HG02870 (cell line): Measurements from ENCODE around the gene PCDH15.

Experiments used
- ATAC-seq: cut with Tn5 transposase; IDR thresholded peaks from one replicate; pipeline ENCODE4 v1.9.1; 2021; ENCODE audit warnings: mild to moderate bottlenecking, moderate library complexity; ENCODE audit not compliant: unreplicated experiment

PCDH15 gene

DNA sequence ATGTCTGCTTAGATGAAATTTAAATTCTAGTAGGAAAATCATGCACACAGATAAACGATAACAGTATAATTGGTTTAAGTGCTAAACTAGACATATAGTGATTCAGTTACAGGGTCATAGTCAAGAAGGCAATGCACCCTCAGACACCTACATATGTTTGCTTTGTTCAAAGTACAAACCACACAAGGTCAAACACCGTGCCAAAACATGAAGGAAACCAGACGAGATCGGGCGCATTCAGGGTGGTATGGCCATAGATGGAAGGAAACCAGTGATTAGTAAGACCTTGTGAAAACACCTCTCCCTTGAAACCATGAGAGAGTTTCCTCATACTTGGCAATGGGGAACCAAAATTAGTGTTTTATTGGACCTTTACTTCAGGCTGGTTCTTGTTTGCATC, 906.9 kb downstream of the PCDH15 start:
- ATAC-seq: no peak

DNA sequence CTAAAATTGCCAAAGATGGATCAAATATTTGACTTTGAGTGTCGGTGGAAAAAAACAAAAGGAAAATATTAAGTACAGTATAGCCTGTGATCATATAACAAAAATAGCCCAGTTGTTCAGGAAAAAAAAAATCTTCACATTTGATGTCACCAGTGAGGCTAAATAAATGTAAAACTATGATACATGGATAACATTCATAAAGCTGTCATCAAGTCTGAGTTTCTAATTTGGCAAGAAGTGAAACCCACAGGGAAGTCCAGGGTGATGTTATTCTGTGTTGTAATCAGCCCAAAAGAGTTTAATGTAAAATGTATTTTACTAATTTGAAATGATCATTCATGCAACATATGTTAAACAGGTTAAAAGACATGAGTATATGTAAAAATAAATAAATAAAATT, 908.0 kb downstream of the PCDH15 start:
- ATAC-seq: no peak

DNA sequence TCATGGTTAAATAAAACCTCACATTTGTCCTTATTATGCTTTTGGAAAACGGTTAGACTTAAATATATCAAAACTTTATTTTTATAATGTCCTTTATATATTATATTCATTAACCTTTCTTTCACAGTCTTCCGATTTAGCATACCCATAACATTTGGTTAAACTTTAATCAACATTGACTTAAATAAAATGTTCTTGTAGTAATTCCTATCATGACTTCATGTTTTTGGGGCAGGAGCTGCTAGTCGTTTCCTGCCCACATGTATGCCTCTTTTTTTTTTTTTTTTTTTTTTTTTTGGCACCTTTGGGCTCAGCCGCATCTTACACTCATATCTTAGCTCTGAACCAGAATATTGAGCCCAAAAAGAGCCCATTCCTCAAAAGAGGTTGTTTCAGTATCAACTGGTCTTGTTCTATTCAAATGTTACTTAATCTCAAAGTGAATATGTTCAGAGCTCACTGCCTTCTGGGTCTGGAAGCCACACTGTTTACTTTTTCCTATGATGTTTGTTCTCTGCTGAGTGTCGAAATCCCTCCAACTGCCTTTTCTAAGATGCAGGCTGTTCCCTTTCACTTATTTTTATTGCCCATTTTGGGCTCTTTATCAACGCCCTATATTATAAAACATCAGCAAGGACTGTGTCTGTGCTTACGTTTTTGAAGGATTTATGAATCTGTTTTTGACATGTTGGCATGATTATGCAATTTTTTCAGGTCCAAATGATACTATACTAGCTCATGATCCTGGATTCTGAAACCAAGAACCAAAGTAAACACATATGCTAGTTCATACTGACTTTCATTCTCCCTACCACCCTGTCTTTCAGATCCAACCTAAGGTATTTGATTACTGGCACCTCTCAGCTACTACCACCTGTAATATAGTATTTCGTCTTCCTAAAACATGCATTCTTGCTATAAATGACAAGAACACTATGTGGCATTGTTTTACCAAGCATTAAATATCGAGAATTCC, 914.4 kb downstream of the PCDH15 start:
- ATAC-seq: no peak

DNA sequence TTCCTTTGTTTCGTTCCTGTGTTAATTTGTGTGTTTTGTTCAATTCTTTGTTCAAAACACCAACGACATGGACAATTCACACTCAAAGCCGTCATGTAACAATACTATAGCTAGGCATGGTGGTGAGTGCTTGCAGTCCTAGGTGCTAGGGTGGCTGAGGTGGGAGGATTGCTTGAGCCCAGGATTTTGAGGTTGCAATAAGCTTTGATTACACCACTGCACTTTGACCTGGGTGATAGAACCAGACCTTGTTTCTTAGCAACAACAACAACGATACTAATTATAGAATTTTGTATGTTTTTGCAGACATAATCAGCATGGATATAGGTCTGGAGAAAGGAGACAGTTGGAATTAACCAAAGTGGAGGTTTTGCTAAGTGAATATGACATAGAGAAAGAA, 936.2 kb downstream of the PCDH15 start:
- ATAC-seq: no peak

DNA sequence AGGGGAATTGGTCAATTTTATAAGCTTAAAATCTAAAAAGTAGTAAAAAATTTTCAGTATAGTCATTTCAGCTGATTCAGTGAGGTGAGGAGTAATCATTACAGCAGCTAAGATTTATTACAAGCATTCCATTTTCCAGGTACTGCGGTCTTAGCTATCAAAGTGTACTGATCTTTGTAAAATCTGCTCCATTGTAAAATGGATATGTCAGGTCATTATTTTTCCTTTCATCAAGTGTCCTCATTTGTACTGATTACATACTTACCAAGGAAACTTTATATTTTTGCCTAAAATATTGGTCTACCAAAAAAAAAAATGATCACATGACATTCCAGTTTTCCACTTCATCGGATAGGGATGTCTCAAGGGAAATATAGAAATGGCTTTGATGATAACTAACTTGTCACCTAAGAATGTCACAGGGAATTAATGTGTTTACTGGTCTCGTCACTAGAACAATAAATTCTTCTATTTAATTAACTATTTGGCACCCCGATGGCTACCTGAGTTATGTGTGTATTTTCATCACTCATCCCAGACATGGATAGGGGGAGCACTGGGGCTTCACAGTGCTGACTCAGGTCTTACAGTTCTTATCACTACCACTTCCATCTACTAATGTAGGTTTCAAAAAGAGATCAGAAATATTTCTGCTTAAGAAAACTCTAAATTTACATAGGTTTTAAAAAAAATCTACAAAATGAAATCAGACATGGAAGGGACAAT, 948.4 kb downstream of the PCDH15 start:
- ATAC-seq: no peak

DNA sequence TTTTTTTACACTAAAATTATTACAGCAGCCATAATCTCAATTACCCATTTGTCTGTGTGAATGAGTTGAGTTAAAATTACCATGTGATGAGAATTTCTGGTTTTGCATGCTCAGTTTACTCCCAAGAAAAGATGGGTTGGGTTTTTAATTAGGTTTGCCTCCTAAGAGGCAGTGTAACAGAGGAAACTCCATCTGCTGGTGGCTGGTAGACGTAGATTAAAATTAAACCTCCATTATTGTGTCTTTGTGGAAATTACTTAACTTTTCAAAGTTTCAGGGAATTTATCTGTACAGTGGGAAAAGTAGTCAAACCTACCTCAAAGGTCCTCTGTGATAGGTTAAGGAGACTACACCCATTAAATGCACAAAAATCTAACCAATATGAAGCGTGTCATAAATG, 954.2 kb downstream of the PCDH15 start:
- no peak for ATAC-seq

DNA sequence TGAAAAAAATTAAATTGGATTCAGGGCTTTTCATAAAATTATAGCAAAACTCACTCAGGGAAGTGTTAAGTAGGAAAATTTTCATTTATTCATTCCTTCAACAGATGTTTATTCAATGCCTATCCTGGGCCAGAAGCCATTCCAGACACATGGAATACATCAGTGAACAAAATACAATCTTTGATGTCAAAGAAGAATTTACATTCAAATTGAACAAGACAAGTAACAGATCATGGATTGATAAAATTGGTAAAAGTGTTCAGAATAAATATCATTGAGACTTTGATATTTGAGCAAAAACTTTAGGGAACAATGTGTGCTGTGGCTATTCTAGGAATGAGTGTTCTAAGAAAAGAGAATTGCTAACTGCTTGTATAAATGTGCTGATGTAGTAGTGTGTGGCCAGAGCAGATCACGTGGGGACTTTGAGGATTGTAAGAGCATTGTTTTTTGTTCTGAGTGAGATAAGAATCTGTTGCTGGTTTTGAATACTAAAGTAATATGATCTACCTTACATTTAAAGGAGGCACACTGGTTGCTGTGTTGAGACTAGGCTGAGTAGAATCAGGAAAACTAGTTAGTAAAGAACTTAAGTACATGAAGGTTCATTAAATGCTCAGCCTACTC, 957.2 kb downstream of the PCDH15 start:
- no peak for ATAC-seq

DNA sequence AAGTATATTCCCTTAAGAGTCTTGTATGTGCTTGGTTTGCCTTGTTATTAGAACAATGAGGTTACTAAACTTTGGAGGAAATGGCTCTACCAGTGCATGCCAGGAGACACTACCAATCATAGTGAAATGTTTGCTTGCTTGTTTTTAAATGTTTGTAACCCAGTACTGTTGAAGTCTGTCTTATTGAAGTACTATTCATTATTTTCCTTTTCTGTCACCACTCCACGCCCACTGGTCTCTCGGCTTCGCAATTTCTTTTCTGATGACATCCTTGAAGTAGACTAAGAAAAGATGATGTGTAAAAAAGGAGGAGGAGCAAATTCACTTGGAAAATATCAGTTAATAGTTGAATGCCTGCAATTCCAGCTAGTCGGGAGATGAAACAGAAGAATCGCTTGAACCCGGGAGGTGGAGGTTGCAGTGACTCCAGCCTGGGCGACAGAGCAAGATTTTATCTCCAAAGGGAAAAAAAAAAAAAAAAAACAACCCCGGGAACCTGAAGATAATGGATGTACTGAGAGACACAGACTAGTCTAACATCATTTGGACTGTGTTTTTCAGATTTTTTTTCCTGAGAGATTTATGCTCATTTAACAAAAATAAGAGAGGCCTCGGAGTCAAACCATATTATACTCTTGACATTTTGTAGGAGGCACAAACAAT, 959.4 kb downstream of the PCDH15 start:
- no peak for ATAC-seq

DNA sequence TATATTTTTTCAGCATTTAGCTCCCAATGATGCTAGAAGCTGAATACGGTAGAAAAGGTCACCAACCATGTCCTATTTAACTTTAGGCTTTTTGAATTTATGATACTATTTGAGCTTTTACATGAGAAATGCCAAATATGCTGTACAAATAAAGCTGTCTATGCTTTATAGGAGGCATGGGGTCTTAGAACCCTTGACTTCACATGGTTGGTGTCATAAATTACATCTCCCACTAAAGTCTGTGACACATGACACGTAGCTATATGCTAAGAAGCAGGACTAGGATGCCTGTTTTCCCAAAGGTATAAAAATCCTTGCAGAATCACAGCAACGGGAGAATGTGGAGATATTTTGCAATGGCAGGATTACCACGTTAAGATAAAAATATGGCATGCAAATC, 960.4 kb downstream of the PCDH15 start:
- no peak for ATAC-seq

DNA sequence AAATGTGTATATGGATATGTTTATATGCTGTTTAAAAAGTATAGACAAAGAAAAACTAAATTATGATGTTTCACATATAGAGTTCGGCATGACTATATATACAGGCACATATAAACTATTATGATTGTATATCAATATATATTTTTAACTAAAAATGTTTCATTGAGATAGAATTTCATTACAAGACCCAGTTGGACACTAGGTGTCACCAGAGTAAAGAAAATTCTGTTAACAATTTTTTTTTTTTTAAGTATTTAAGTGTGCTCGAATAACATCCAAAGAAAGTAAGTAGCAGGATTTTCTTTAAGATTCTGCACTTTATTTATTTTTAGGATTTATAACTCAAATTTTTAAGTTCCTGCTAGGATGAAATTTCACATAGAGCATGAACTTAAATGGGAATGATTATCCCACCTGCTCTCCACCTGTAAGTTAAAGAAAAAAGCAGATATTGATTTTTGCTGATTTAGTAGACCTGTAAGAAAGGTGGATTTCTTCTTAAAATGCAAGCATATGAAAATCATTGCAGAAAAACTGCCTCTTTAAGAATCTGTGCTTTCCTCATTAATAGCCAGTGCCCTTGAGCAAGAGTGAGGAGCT, 961.5 kb downstream of the PCDH15 start:
- no peak for ATAC-seq

DNA sequence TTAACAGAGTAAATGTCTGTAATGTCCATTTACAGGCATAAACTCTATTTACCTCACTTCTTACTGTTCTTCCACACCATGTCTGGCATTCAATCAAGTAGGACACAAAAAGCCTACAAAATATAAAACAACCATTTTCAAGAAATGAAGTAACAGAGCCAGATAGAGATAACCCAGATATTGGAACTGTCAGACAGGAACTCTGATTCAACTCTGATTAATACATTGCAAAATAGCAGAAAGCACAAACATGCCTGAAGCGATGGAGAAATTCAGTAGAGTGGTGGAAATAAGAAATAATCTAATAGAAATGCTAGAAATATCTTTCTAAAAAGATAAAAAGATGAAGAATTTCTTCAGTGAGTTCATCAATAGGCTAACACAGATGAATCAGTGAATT, 964.4 kb downstream of the PCDH15 start:
- ATAC-seq: no peak

DNA sequence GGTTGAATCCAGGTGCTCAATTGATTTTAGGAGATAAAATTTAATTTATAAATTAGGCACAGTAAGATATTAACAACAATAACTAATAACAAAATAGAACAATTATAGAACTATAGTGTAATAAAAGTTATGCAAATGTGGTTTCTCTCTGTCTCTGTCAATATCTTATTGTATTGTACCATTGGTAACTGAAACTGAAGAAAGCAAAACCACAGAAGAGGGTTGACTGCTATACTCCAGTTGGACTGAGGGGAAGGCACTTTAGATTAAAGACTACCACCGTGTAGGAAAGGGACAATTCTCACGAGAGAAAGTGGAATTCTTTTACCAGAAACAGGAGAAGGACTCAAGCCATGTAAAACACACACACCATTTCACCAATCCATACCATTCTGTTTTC, 967.1 kb downstream of the PCDH15 start:
- ATAC-seq: no peak

DNA sequence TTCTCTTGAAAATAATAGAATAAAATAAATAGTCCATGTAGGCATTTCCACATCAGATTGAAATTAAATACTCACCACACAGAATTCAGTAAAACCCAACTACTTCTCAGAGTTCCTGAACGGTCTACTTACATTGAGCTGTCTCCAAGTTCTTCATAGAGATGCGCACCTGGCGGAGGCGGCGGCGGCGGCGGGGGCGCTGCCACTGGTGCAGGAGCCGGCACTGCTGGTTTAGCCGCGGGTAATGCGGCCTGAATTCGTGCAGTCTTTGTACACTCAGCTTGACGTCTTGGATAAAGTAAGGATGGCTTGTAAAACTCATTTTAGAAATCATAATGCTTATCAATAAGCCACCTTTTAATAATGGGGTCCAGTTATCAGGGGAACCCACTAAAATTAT, 973.8 kb downstream of the PCDH15 start:
- ATAC-seq: no peak

DNA sequence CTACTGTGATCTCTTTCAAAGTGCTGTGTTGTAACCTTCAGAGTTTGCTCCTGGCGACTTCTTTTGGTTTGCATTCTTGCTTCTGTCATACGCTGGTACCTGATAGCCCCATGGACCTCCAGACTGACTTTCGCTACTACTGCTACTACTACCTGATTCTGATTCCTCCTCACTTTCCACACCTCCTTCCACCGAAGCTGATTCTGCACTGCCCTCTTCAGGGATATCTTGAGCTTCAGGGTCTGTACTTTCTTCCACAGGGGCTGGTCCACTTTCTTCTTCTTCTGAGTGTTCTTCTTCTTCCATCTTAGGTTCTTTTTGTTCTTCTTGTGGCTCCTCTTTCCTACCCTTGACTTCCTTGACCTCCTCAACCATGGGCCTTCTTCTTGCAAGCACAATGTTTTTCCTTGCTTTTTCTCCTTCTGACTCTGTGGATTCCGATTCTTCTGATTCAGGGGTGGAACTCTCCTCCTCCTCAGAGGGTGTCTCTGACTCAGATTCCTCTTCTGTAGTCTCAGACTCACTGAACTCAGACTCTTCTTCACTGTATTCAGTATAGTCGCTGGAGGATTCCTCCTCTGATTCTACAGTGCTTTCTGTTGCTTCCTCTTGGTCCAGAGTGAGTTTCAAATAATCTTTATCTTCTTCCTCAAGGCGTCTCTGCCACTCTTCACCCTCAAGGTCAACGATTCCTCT, 992.2 kb downstream of the PCDH15 start:
- ATAC-seq: no peak

DNA sequence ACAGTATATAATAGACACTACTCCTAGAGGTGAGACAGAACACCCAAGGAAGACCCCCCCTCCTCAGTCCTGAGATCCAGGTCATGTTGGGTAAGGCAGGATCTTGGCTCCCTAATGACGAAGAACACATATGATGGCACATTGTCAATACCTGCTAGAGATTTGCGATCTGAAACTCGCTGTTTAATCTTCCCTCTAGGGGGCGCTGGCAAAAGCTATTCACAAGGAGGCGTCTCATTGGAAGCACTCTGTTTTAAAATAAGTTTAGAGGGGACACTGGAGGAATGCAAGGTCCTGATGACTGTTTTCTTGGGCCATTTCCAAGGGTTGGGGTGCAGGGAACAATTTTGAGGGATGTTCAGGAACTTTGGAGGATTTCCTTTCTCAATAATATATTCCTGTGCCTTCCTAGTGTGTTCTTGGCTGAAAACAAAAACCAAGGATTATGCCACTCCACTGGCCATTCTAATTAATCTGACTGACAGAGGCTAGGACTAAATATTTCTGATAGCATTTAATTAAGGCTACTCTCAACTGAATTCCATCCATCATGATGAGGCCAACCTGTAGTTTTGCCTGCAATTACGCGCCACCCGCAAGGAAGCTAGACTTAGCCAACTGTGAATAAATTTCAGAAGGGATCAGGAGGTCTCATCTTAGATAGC, 1014.7 kb downstream of the PCDH15 start:
- ATAC-seq: no peak

DNA sequence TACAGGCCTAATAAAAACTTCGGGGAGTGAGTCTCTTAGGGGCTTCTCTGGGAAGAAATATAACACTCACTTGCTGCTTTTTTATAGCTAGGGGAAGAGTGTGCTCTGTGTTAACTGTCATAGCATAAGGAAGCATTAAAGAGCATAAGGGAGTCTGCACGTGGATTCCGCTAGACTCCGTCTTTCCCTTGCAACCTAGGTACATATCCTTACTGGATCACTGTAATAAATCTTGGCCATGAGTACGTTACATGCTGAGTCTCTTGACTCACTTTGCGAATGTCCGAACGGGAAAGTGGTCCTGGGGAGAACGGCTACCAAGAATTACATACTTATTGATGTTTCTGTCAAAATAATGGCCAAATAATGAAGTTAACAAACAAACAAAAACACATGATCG, 1029.3 kb downstream of the PCDH15 start:
- ATAC-seq: no peak

DNA sequence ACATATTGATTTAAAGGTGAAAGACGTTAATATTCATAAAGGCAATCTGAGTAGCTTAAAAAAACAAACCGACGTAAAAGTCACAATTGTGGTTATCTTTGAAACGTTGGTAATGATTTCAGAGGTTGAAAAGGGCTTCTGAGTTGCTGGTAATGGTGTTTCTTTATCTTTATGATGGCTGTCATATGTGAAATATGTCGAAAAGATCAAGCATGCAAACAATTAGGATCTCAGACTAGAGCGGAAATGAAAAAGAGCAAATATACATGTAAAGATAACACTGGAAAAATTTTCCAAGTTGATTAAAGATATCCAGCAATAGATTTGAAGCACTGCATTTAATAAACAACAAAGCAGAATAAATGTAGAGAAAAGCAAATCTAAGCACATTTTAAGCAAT, 1030.1 kb downstream of the PCDH15 start:
- ATAC-seq: no peak

DNA sequence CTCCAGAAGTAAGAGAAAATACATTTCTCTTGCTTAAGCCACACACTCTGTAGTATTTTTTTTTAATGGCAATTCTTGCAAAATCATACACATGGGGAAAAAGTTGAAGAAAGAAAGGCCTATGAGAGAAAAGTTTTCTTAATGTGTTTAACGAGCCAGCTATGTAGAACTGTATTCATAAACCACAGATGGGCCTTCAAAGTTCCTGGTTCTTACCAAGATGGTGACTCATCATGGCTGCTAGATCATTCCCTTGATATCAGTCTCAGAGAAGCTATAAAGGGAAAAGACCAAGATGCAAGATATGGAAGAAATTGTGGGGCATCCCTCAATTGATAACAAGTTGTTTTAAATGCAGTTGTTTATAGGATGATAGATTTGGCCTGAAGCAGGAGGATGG, 1035.7 kb downstream of the PCDH15 start:
- no peak for ATAC-seq

DNA sequence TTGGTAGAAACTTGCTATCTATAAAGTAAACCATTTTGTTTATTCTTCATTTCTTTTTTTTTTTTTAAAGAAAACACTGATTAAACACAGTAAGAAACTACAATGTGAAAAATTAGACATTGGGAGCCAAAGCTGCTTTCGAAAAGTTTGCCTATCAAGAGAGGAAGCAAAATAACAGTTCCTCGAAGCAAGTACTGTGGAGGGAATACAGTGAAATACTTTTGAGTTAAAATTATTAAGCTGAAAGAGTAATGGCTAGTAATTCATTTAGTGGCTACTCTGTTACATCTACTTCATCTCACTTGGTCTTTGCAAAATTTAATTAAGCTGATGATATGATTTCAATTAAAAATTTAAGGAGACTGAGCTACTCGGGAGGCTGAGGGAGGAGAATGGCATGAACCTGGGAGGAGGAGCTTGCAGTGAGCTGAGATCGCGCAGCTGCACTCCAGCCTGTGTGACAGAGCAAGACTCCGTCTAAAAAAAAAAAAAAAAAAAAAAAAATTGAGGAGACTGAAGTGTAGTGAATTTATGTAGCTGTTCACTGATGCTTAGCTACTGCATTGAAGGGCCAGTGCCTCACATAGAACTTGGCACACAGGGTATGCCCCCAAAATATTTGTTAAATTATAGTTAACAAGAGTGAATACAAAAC, 1046.3 kb downstream of the PCDH15 start:
- no peak for ATAC-seq
